PC-3 (cell line): Measurements from ENCODE around the gene TNFSF15. TPM values are rescaled to one million over a fixed set of nuclear protein-coding genes. Genes with fewer than 3 reads are reported as not detected.

Source experiments
- ATAC-seq: fragments of 200-7000 bp; cut with Tn5 transposase; 2 replicates; pipeline ENCODE4 v1.9.1; 2020; ENCODE audit warnings: mild to moderate bottlenecking, moderate library complexity
- BruUV-seq: library from RNA; stranded (reverse); fragments of 400-500 nt; replicated peaks from 2 replicates; lab custom pipeline; 2021; lab: Mats Ljungman, UMichigan
- CTCF ChIA-PET: fragments of 300-600 bp; sonication (Branson Sonifier 250); formaldehyde crosslinking; loops from one replicate; lab custom pipeline; 2022; ENCODE audit warnings: antibody characterized with exemption; lab: Charles Lee
- POLR2A ChIA-PET: fragments of 300-600 bp; sonication (Branson Sonifier 250); formaldehyde crosslinking; loops from one replicate; lab custom pipeline; 2022; ENCODE audit warnings: antibody characterized with exemption; ENCODE audit not compliant: unreplicated experiment; lab: Charles Lee
- DNase-seq: peaks from one replicate; pipeline ENCODE4 v3.0.0-alpha.2; 2015
- H2AFZ ChIP-seq: fragments of 300-600 bp; sonication (generic); 2 replicates; pipeline ENCODE4 v1.6.0; 2016; ENCODE audit warnings: antibody characterized with exemption, low read length
- H3F3A ChIP-seq: fragments of 300-600 bp; sonication (generic); one replicate; pipeline ENCODE4 v1.6.0; 2017; ENCODE audit warnings: antibody characterized with exemption, low read length, control low read depth, mild to moderate bottlenecking; ENCODE audit not compliant: unreplicated experiment
- H3K27ac ChIP-seq: fragments of 300-600 bp; sonication (generic); 2 replicates; pipeline ENCODE4 v1.5.1; 2016; ENCODE audit warnings: mild to moderate bottlenecking, low read length
- H3K27me3 ChIP-seq: fragments of 300-600 bp; sonication (generic); 2 replicates; pipeline ENCODE4 v1.6.1; 2016; ENCODE audit warnings: low read length, mixed read lengths
- H3K36me3 ChIP-seq: fragments of 300-600 bp; sonication (generic); 2 replicates; pipeline ENCODE4 v1.6.1; 2016; ENCODE audit warnings: low read depth, mixed run types, low read length, mixed read lengths
- H3K4me1 ChIP-seq: fragments of 300-600 bp; sonication (generic); 2 replicates; pipeline ENCODE4 v1.5.1; 2016; ENCODE audit warnings: low read length; ENCODE audit not compliant: insufficient read depth
- H3K4me2 ChIP-seq: fragments of 300-600 bp; sonication (generic); 2 replicates; pipeline ENCODE4 v1.6.0; 2016; ENCODE audit warnings: low read length
- H3K4me3 ChIP-seq: fragments of 300-600 bp; sonication (generic); 2 replicates; pipeline ENCODE4 v1.5.1; 2016; ENCODE audit warnings: mild to moderate bottlenecking, low read length, mixed read lengths
- H3K79me2 ChIP-seq: fragments of 300-600 bp; sonication (generic); 2 replicates; pipeline ENCODE4 v1.6.1; 2017; ENCODE audit warnings: low read length, mixed read lengths
- H3K9ac ChIP-seq: fragments of 300-600 bp; sonication (generic); 2 replicates; pipeline ENCODE4 v1.6.0; 2016; ENCODE audit warnings: mild to moderate bottlenecking, low read length
- H3K9me2 ChIP-seq: fragments of 300-600 bp; sonication (generic); replicated peaks from 2 replicates; pipeline ENCODE4 v1.6.1; 2016; ENCODE audit warnings: mixed run types, low read length, mixed read lengths
- H3K9me3 ChIP-seq: fragments of 300-600 bp; sonication (generic); 2 replicates; pipeline ENCODE4 v1.6.1; 2016; ENCODE audit warnings: low read length, mixed read lengths
- H4K20me1 ChIP-seq: fragments of 300-600 bp; sonication (generic); 2 replicates; pipeline ENCODE4 v1.6.1; 2016; ENCODE audit warnings: low read length, mixed read lengths
- CTCF ChIP-seq: fragments of 300-600 bp; sonication (generic); conservative IDR thresholded peaks from 2 replicates; pipeline ENCODE4 v1.5.1; 2017; ENCODE audit warnings: antibody characterized with exemption, low read depth, mild to moderate bottlenecking, low read length
- EZH2 ChIP-seq: fragments of 300-600 bp; sonication (generic); IDR thresholded peaks from one replicate; pipeline ENCODE4 v1.6.1; 2017; ENCODE audit warnings: antibody characterized with exemption, mild to moderate bottlenecking, low read length; ENCODE audit not compliant: unreplicated experiment
- EZH2phosphoT487 ChIP-seq: fragments of 300-600 bp; sonication (generic); IDR thresholded peaks from 2 replicates; pipeline ENCODE4 v1.6.1; 2018; ENCODE audit warnings: mild to moderate bottlenecking, antibody characterized with exemption, low read length, borderline replicate concordance
- intact Hi-C: fragments of 100-400 bp; cut with micrococcal nuclease; formaldehyde crosslinking; loops from 2 replicates; pipeline ENCODE4 v1.9.0; 2023
- total RNA-seq: library from RNA; depleted of rRNA; stranded (reverse); fragments of >200 nt; gene quantifications from 2 replicates; pipeline ENCODE4 v1.2.3, GENCODE V29; 2014

TNFSF15 gene
- total RNA-seq, 1 experiment from 2014 or later: 2.2 TPM

GRCh38 chr9:114770991-114771390, 34.8 kb downstream of the TNFSF15 start:
- DNase-seq: no peak
- no peak overlapping the region for H3K9ac ChIP-seq
- H3K27me3 ChIP-seq: no peaks in the 10 kb centered on the region
- TF ChIP-seq CTCF (no peak), EZH2 (no peak), EZH2phosphoT487 (no peak)
- CTCF ChIA-PET: no interaction called here
- no peaks in the 10 kb centered on the region for H3F3A ChIP-seq
- no peak overlapping the region for H3K4me2 ChIP-seq
- H3K79me2 ChIP-seq: no peaks in the 10 kb centered on the region
- H3K36me3 ChIP-seq: no peaks in the 10 kb centered on the region
- no peak overlapping the region for H3K4me3 ChIP-seq
- no peak overlapping the region for H2AFZ ChIP-seq
- H3K4me1 ChIP-seq: no peaks in the 10 kb centered on the region
- no peak overlapping the region for H3K27ac ChIP-seq
- no peaks in the 10 kb centered on the region for H3K9me2 ChIP-seq
- no peak for ATAC-seq
- BruUV-seq: no TSS peak
- H4K20me1 ChIP-seq: no peaks in the 10 kb centered on the region
- intact Hi-C loops: no loop called here
- no peaks in the 10 kb centered on the region for H3K9me3 ChIP-seq
- POLR2A ChIA-PET: no interaction called here

GRCh38 chr9:114769624-114770023, 36.2 kb downstream of the TNFSF15 start:
- no peaks in the 10 kb centered on the region for H3F3A ChIP-seq
- H3K4me1 ChIP-seq: no peaks in the 10 kb centered on the region
- ATAC-seq: no peak
- no peak overlapping the region for H3K27ac ChIP-seq
- intact Hi-C loops: no loop called here
- H3K9ac ChIP-seq: no peak overlapping the region
- H3K79me2 ChIP-seq: no peaks in the 10 kb centered on the region
- H4K20me1 ChIP-seq: no peaks in the 10 kb centered on the region
- no peaks in the 10 kb centered on the region for H3K27me3 ChIP-seq
- ChIA-PET CTCF (no interaction called here), POLR2A (no interaction called here)
- H2AFZ ChIP-seq: no peak overlapping the region
- H3K4me3 ChIP-seq: no peak overlapping the region
- BruUV-seq: no TSS peak
- DNase-seq: peak; percentile 11
- no peaks in the 10 kb centered on the region for H3K9me3 ChIP-seq
- no peaks in the 10 kb centered on the region for H3K36me3 ChIP-seq
- no peak overlapping the region for H3K4me2 ChIP-seq
- H3K9me2 ChIP-seq: no peaks in the 10 kb centered on the region
- TF ChIP-seq CTCF: no peak
- TF ChIP-seq EZH2: no peak
- no peak for TF ChIP-seq EZH2phosphoT487

GRCh38 chr9:114763220-114763619, 42.6 kb downstream of the TNFSF15 start:
- no peaks in the 10 kb centered on the region for H3K4me1 ChIP-seq
- no peaks in the 10 kb centered on the region for H3K79me2 ChIP-seq
- intact Hi-C loops: no loop called here
- no peaks in the 10 kb centered on the region for H3K9me3 ChIP-seq
- ChIA-PET POLR2A (no interaction called here), CTCF (interaction anchor here (0.7 kb wide), 1 partner anchor 72 kb away, joined by 3 read pairs; no protein-coding TSS in a partner anchor)
- DNase-seq: no peak
- H3K36me3 ChIP-seq: no peaks in the 10 kb centered on the region
- H3F3A ChIP-seq: no peaks in the 10 kb centered on the region
- no peak for ATAC-seq
- no peak overlapping the region for H3K4me2 ChIP-seq
- no peak overlapping the region for H2AFZ ChIP-seq
- no peaks in the 10 kb centered on the region for H3K27me3 ChIP-seq
- no peaks in the 10 kb centered on the region for H3K9me2 ChIP-seq
- BruUV-seq: no TSS peak
- H3K4me3 ChIP-seq: no peak overlapping the region
- TF ChIP-seq CTCF: no peak
- TF ChIP-seq EZH2phosphoT487: no peak
- no peak for TF ChIP-seq EZH2
- H3K9ac ChIP-seq: no peak overlapping the region
- no peaks in the 10 kb centered on the region for H4K20me1 ChIP-seq
- no peak overlapping the region for H3K27ac ChIP-seq
